HPDE6-E6E7 (cell line): ENCODE measurements around the gene GOLGA8K.
"Not testable (repeated sequence)": the region's sequence is repeated elsewhere in the genome, so short reads cannot be mapped to it uniquely, and the experiment has no call there.

Source experiments
- DNase-seq: peaks from one replicate; pipeline ENCODE4 v3.0.0; 2011; ENCODE audit warnings: missing footprints; ENCODE audit errors: extremely low spot score

The GOLGA8K gene, protein sequence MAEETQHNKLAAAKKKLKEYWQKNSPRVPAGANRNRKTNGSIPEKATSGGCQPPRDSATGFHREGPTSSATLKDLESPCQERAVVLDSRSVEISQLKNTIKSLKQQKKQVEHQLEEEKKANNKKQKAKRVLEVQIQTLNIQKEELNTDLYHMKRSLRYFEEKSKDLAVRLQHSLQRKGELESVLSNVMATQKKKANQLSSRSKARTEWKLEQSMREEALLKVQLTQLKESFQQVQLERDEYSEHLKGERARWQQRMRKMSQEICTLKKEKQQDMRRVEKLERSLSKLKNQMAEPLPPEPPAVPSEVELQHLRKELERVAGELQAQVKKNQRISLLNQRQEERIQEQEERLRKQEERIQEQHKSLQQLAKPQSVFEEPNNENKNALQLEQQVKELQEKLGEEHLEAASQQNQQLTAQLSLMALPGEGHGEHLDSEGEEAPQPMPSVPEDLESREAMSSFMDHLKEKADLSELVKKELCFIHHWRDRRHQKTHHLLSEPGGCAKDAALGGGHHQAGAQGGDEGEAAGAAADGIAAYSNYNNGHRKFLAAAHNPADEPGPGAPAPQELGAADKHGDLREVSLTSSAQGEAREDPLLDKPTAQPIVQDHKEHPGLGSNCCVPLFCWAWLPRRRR

GRCh38 chr15:32403192-32403591 lies at the start of gene GOLGA8K:
TSS of gene GOLGA8K (minus strand) at chr15:32403292. CDS start at chr15:32403194, 98 bp downstream.
- not testable (repeated sequence) for DNase-seq

GRCh38 chr15:32440445-32440977 lies 37.4 kb upstream of the GOLGA8K start:
- not testable (repeated sequence) for DNase-seq

GRCh38 chr15:32434102-32434963 lies 31.2 kb upstream of the GOLGA8K start:
- not testable (repeated sequence) for DNase-seq

GRCh38 chr15:32427635-32428034 lies 24.5 kb upstream of the GOLGA8K start:
- DNase-seq = not testable (repeated sequence)

- not testable (repeated sequence) for DNase-seq
Measured at GRCh38 chr15:32426511-32426910, 23.4 kb upstream of the GOLGA8K start.

- not testable (repeated sequence) for DNase-seq
Measured at GRCh38 chr15:32407903-32408302, 4.8 kb upstream of the GOLGA8K start.

DNA sequence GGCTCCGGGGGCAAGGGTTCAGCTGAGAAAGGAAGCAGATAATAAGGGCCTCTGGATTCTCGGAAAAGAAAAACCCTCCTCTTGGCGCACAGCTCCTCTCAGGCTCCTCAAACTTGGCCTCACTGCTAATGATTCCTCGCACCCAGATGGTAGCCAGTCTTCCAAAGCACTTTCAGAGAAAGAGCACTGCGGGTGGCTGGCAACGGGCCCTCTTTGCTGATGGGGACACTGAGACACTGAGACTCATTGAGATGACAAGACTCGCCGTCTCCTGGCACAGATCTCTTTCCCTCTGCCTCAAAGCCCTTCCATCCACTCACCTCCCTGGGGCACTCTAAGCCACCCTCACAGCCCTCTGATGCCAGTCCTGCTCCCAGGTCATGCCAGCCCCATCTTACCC lies 6.6 kb downstream of the GOLGA8K start:
- DNase-seq = not testable (repeated sequence)

- DNase-seq = not testable (repeated sequence)
Measured at GRCh38 chr15:32394745-32395144, 8.3 kb downstream of the GOLGA8K start.

DNA sequence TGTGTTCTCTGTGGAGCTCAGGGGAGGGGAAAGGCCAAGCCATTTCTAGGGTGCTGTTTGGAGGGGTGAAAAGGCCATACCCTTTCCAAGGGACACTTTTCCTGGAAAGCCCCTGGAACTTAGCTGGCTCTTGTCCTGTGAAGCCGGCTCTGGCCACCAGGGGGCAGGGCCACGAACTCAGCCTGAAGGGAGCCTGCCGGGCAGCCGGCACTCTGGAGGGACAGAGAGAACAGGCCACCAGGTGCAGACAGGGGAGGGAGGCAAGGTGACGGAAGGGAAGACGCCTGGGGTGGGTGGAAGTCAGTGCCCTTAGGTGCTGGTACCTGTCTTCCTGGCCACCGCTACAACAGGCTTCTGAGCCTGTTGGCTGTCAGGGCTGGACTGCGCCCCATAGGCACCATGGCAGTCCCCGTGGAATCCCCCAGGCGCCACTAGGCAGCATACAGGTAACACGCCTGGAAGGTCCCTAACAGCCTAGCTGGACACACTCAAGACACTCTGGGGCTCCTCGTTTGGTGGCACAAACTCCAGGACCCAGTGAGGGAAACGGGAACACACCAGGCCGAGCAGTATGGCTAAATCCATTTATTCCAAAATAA lies 14.9 kb downstream of the GOLGA8K start:
- not testable (repeated sequence) for DNase-seq

GRCh38 chr15:32385823-32386495 lies 17.1 kb downstream of the GOLGA8K start:
- not testable (repeated sequence) for DNase-seq

GRCh38 chr15:32374185-32374584 lies 28.9 kb downstream of the GOLGA8K start:
- not testable (repeated sequence) for DNase-seq

GRCh38 chr15:32373707-32374106 lies 29.4 kb downstream of the GOLGA8K start:
- DNase-seq = not testable (repeated sequence)

DNA sequence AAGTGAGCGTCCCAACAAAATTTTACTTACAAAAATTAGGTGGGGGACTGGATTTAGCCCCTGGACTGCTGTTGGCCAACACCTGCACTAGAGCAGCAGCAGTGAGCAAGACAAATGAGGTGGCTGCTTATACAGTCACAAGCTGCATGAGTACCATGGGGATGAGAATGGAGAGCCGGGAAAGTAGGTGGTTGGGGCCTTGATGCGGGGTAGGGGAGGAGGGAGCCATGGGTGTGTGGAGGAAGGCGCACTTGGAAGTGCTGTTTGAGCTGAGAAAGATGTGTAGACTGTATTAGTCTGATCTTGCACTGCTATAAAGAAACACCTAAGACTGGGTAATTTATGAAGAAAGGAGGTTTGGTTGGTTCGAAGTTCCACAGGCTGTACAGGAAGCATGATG lies 31.0 kb downstream of the GOLGA8K start:
- not testable (repeated sequence) for DNase-seq

- DNase-seq = not testable (repeated sequence)
Measured at GRCh38 chr15:32370526-32370925, 32.6 kb downstream of the GOLGA8K start.

GRCh38 chr15:32370064-32370463 lies 33.0 kb downstream of the GOLGA8K start:
- DNase-seq = not testable (repeated sequence)

- not testable (repeated sequence) for DNase-seq
Measured at GRCh38 chr15:32366492-32366891, 36.6 kb downstream of the GOLGA8K start.

- not testable (repeated sequence) for DNase-seq
Measured at GRCh38 chr15:32365955-32366354, 37.1 kb downstream of the GOLGA8K start.

DNA sequence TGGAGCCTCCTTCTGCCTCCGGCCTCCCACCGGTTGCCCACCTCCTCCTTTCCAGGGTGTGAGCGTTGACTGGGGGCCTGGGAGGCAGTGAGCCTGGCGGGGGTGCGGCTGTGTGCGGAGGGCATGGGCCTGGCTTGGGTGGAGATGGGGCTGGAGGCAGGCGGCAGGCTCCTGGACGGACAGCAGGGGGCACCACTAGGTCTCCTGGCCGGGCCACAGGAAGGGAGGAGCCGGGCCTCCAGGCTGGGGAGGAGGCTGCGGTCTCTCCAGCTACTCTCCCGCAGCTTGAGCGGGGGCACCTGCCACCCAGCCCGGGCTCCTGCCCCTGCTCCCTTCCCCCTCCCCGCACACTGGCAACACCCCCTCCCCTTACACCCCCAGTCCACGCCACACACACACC lies 38.1 kb downstream of the GOLGA8K start:
- not testable (repeated sequence) for DNase-seq

DNA sequence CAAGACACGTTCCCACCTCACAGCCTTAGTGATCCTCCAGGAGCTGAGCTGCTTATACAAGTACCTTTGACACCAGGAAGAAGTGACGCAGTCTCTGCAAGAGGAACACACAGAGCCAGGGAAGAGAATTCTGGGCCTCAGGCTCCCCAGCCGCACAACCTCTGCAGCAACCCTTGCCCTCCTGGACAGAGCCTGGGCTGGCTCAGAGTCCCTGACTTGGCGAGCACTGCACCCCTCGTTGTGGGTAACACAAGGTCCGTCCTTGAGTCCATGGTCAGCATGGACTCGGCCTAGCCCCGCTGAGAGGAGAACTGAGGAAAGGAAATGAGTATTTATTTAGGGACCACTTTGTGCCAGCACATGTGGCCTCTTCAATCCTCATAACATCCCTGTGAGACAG lies 39.6 kb downstream of the GOLGA8K start:
- DNase-seq = not testable (repeated sequence)

DNA sequence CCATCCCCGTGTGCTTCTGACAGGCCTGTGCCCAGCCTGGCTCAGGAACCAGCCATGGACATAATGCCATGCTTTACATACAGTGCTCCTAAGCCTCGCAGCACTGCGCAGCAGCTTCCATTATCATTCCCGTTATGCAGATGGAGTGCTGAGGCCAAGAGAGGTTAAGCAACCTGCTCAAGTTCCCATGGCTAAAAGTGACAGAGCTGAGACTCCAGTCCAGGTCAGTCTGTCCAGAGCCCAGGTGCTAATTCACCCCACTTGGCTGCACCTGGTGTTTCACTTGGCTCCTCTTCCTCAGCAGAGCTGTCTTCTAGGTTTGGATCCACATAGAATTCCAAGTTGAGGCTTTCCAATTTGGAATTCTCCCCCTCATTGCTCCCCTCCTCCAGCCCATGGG lies 41.4 kb downstream of the GOLGA8K start:
- not testable (repeated sequence) for DNase-seq

DNA sequence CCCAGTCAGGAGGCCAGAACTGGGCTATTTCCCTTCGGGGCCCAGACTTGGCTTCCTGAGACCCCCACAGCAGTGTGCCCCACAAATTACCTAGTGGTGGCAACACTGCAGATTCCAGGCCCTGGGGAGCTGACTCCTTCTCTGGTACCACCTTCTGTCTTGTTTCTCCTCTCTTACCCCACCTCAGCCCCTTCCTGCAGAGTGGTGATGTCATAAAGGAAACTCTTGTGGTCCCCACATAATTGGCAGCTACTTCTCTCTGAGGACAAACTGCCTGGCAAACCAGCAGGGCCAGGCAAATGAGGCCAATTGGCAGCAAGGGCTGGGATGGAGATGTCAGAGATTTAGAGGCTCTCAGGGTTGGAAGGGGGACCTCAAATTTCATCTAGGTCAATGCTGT lies 44.6 kb downstream of the GOLGA8K start:
- not testable (repeated sequence) for DNase-seq
